ENCODE results near the gene TBC1D14. TPM values are rescaled to one million over a fixed set of nuclear protein-coding genes. Genes with fewer than 3 reads are reported as not detected.
"Not testable (repeated sequence)": the region's sequence is repeated elsewhere in the genome, so short reads cannot be mapped to it uniquely, and the experiment has no call there.

The TBC1D14 gene
- total RNA-seq, 2 experiments from 2014 or later: 49.0 to 49.1 TPM

GRCh38 chr4:6907658-6908191 lies 1.9 kb upstream of the TBC1D14 start:
- peaks cover 70% of the 10 kb centered on the region for H3K4me1 Mint-ChIP-seq
- DNase-seq (no peak), ATAC-seq (no peak)
- CTCF ChIA-PET: interaction anchor here (1.0 to 2.4 kb wide), 5 partner anchors 8 to 188 kb away, joined by 3 to 18 read pairs (median 7); no protein-coding TSS in a partner anchor
- H3K27ac Mint-ChIP-seq: no peak overlapping the region
- peak overlapping the region; percentile 9 for H3K4me3 Mint-ChIP-seq
- no peaks in the 10 kb centered on the region for H3K27me3 Mint-ChIP-seq
- peaks cover 9% of the 10 kb centered on the region for H3K36me3 Mint-ChIP-seq
- H3K9me3 Mint-ChIP-seq (ENCODE audit: low read depth): no peaks in the 10 kb centered on the region

DNA sequence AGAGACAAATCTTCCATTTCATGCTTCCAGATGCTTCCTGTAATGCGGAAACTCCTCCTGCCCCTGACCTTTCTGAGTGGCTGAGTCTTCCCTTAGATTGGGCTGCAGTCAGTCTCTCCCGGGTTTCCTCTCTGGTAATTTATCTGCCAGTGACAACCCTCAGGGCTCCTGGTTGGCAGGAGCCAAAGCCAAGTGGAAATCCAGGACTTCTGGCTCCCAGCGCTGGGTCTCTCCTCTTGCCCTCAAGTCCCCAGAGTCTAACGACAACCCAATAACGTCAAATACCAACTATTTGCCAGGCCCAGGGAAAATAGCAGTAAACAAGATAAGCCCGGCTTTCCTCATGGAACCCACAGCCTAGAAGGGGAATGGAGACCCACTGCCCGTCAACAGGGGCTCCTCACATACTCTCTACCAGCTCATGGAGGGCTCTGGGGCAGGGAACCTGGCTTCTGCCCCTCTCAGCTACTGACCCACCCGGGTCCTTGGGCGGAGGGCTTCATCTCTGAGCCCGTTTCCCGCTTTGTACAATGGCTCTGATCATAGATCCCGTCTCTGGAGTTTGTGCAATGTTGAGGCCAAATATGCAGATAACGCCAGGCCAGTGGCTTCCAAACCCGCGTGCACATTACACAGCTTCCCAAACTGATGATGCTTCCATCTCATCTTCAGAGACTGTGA lies 1.1 kb upstream of the TBC1D14 start:
- Mint-ChIP-seq H3K9me3 (ENCODE audit: low read depth) (no peaks in the 10 kb centered on the region), H3K4me3 (peak overlapping the region; percentile 86), H3K36me3 (peaks cover 8% of the 10 kb centered on the region), H3K27me3 (no peaks in the 10 kb centered on the region), H3K4me1 (peaks cover 69% of the 10 kb centered on the region), H3K27ac (peak overlapping the region; percentile 91)
- DNase-seq: no peak
- no peak for ATAC-seq
- CTCF ChIA-PET: interaction anchor here (0.9 to 2.9 kb wide), 15 partner anchors 9 to 234 kb away, joined by 3 to 18 read pairs (median 5); partner anchors contain the start of genes MRFAP1L1 and TADA2B

GRCh38 chr4:6909970-6910339 lies 329 bp downstream of the TBC1D14 start:
- H3K4me3 Mint-ChIP-seq: peak overlapping the region; percentile 83
- CTCF ChIA-PET: interaction anchor here (0.8 to 2.9 kb wide), 10 partner anchors 11 to 220 kb away, joined by 3 to 18 read pairs (median 4); partner anchors contain the start of gene TADA2B
- peak; percentile 54 for DNase-seq
- H3K27ac Mint-ChIP-seq: peak overlapping the region; percentile 84
- peak; percentile 41 for ATAC-seq
- H3K36me3 Mint-ChIP-seq: peaks cover 5% of the 10 kb centered on the region
- no peaks in the 10 kb centered on the region for H3K9me3 Mint-ChIP-seq (ENCODE audit: low read depth)
- peaks cover 61% of the 10 kb centered on the region for H3K4me1 Mint-ChIP-seq
- no peaks in the 10 kb centered on the region for H3K27me3 Mint-ChIP-seq

DNA sequence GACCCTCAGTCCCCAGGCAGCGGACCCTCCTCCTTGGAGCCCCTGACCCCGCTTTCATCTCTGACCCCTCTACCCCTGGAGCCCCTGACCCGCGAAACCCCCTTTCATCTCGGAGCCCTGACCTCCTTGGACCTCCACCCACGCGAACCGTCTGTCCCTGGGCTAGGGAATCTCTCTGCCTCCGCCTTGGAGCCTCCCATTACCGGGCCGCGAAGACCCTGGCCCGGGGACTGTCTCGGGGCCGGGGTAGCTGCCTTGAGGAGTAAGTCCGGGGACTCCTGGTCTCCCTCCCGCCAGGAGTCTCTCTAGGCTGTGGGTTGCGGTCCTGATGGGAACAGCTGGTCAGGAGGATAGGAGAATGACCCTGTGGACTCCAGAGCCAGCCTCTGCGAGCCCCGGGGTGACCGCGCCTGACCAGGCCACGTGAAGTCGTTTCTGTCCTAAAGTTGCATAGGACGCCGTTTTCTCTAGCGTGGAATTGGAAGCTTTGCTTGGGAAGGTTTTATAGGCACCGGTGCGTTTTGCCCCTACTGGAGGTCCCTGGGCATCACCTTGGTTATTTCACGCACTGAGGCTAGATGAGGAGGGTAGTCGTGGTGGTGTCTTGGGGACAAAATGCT lies 824 bp downstream of the TBC1D14 start:
- DNase-seq (no peak), ATAC-seq (no peak)
- Mint-ChIP-seq H3K4me3 (peak overlapping the region; percentile 83), H3K27ac (peak overlapping the region; percentile 84), H3K4me1 (peaks cover 59% of the 10 kb centered on the region), H3K36me3 (peaks cover 5% of the 10 kb centered on the region), H3K9me3 (ENCODE audit: low read depth) (no peaks in the 10 kb centered on the region), H3K27me3 (no peaks in the 10 kb centered on the region)
- CTCF ChIA-PET: interaction anchor here (0.8 to 2.9 kb wide), 6 partner anchors 10 to 190 kb away, joined by 3 to 11 read pairs (median 5); partner anchors contain the start of gene TADA2B

DNA sequence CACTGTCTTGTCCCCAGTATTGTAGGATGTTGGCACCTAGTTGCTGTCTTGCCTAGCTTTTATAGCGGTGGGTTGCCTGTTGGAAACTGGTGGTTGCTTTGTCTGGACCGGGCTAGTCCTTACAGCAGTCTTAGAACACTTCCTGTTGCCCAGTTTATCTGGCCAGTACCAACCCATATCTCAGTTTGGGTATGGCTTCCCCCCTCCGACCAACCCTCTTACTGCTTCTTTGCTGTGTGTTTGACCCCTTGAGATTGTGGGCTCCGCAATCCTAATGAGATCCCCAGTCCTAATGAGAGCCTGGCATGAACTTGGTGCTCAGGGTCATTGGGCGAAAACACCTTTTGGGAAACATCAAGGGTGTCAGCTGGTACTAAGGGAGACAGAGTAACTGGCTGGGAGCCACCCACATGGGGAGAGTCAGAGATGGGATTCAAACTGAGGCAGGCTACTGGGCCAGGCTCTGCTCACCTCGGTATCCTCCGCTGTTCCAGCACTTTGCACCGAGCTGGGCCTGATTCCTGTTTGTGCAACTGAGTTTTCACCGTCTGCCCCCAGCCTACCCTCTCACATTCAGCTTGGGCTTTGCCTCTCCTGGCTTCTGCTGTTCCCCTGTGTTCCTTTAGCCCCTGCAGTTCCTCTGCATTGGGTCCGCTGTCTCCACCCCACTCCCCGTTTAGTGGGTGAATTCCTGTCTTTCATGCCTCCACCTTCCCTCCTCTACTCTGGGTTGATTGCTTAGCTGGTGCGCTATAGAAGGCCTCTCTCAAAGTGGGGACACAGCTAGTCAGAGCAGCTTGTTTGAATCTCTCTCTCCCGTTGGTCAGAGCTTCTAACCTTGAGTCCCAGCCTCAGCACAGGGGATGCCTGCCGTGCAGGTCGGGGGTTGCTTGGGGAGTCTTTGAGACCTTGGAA lies 1.6 kb downstream of the TBC1D14 start:
- peaks cover 5% of the 10 kb centered on the region for H3K36me3 Mint-ChIP-seq
- H3K4me1 Mint-ChIP-seq: peaks cover 58% of the 10 kb centered on the region
- no peak for ATAC-seq
- H3K9me3 Mint-ChIP-seq (ENCODE audit: low read depth): no peaks in the 10 kb centered on the region
- no peak for DNase-seq
- CTCF ChIA-PET: interaction anchor here (0.6 to 2.9 kb wide), 8 partner anchors 10 to 366 kb away, joined by 3 to 11 read pairs (median 4); no protein-coding TSS in a partner anchor
- peak overlapping the region; percentile 84 for H3K27ac Mint-ChIP-seq
- peak overlapping the region; percentile 83 for H3K4me3 Mint-ChIP-seq
- no peaks in the 10 kb centered on the region for H3K27me3 Mint-ChIP-seq

DNA sequence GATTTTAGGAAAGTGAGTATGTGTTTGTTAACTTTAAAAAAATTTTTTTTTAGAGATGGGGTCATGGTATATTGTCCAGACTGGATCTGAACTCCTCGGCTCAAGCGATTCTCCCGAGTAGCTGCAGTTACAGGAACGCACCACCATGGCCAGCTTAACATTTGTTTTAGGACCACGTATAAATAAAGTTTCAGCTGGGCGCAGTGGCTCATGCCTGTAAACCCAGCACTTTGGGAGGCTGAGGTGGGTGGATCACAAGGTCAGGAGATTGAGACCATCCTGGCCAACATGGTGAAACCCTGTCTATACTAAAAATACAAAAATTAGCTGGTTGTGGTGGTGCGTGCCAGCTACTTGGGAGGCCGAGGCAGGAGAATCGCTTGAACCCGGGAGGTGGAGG lies 2.3 kb downstream of the TBC1D14 start:
- not testable (repeated sequence) for H3K27me3 Mint-ChIP-seq, H3K27ac Mint-ChIP-seq

DNA sequence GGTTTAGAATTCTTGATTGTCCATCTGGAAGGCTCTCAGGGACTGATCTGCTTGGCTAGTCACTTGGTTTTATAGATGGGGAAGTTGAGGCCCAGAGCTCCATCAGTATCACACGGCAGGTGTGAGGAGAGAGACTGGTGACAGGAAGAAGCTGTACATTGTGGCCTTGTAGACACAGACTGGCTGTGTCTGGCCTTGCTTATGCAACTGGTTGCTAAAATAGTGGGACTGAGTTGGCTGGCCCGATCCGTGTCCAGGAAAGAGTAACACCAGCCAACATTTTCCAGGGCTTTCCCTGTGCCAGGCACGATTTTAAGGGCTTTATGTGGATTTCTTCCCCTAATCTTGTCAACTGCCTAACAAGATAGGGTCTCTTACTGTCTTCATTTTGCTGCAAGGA lies 2.8 kb downstream of the TBC1D14 start:
- Mint-ChIP-seq H3K9me3 (ENCODE audit: low read depth) (no peaks in the 10 kb centered on the region), H3K4me1 (peaks cover 66% of the 10 kb centered on the region), H3K4me3 (no peak overlapping the region), H3K27ac (no peak overlapping the region), H3K36me3 (peaks cover 7% of the 10 kb centered on the region), H3K27me3 (no peaks in the 10 kb centered on the region)
- CTCF ChIA-PET: interaction anchor here (0.7 to 2.0 kb wide), 7 partner anchors 15 to 191 kb away, joined by 3 to 9 read pairs (median 4); partner anchors contain the start of gene GRPEL1
- ATAC-seq: no peak
- no peak for DNase-seq

More for the DNA sequence above, 2.3 kb downstream of the TBC1D14 start:
- not testable (repeated sequence) for ATAC-seq; H3K4me3 Mint-ChIP-seq; DNase-seq; H3K9me3 Mint-ChIP-seq (ENCODE audit: low read depth); H3K36me3 Mint-ChIP-seq
- CTCF ChIA-PET: interaction anchor here (0.7 to 1.9 kb wide), 7 partner anchors 9 to 191 kb away, joined by 3 to 6 read pairs (median 4); partner anchors contain the start of gene GRPEL1
- peaks cover 65% of the 10 kb centered on the region for H3K4me1 Mint-ChIP-seq

GRCh38 chr4:6913350-6913905 lies 3.8 kb downstream of the TBC1D14 start:
- H3K9me3 Mint-ChIP-seq (ENCODE audit: low read depth): no peaks in the 10 kb centered on the region
- ATAC-seq (no peak), DNase-seq (no peak)
- H3K4me1 Mint-ChIP-seq: peaks cover 68% of the 10 kb centered on the region
- CTCF ChIA-PET: interaction anchor here (0.6 to 2.0 kb wide), 5 partner anchors 26 to 154 kb away, joined by 3 to 9 read pairs (median 3); partner anchors contain the start of gene GRPEL1
- H3K4me3 Mint-ChIP-seq: no peak overlapping the region
- no peak overlapping the region for H3K27ac Mint-ChIP-seq
- H3K27me3 Mint-ChIP-seq: no peaks in the 10 kb centered on the region
- H3K36me3 Mint-ChIP-seq: peaks cover 7% of the 10 kb centered on the region

GRCh38 chr4:6914448-6914847 lies 4.8 kb downstream of the TBC1D14 start:
- H3K4me1 Mint-ChIP-seq: peaks cover 68% of the 10 kb centered on the region
- ATAC-seq: no peak
- no peak for DNase-seq
- no peak overlapping the region for H3K4me3 Mint-ChIP-seq
- H3K36me3 Mint-ChIP-seq: peaks cover 7% of the 10 kb centered on the region
- H3K9me3 Mint-ChIP-seq (ENCODE audit: low read depth): no peaks in the 10 kb centered on the region
- no peaks in the 10 kb centered on the region for H3K27me3 Mint-ChIP-seq
- H3K27ac Mint-ChIP-seq: no peak overlapping the region
- CTCF ChIA-PET: no interaction called here

GRCh38 chr4:6915041-6916005 lies 5.7 kb downstream of the TBC1D14 start:
- Mint-ChIP-seq H3K27ac (no peak overlapping the region), H3K36me3 (peaks cover 7% of the 10 kb centered on the region), H3K27me3 (no peaks in the 10 kb centered on the region), H3K4me1 (peaks cover 70% of the 10 kb centered on the region), H3K9me3 (ENCODE audit: low read depth) (no peaks in the 10 kb centered on the region), H3K4me3 (no peak overlapping the region)
- ATAC-seq: no peak
- CTCF ChIA-PET: interaction anchor here (0.6 to 0.8 kb wide), 2 partner anchors 15 to 29 kb away, joined by 3 to 5 read pairs; no protein-coding TSS in a partner anchor
- no peak for DNase-seq

DNA sequence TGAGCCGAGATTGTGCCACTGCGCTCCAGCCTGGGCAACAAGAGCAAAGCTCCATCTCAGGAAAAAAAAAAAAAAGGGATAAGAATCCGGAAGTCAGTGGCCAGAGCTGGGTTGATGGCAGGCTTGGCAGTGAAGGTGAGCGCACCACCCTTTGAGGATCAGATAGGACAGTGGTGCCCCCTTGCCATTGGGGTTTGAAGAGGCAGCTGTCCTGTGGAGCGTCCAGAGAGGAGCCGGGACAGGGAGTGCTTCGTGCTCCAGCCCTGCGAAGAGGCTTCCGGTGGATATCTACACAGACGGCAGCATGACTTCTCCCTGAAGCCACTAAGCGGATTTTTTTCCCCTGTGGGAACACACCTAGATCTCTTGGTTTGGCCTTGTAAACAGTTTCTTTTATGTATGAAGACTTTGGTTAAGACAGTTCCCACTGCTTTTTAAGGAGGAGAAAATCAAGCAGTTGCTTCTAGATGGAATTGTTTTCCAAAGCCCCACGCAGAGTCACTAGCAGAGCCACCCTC lies 6.5 kb downstream of the TBC1D14 start:
- Mint-ChIP-seq H3K9me3 (ENCODE audit: low read depth) (no peaks in the 10 kb centered on the region), H3K36me3 (peaks cover 7% of the 10 kb centered on the region), H3K27ac (peak overlapping the region; percentile 73), H3K4me3 (no peak overlapping the region), H3K27me3 (no peaks in the 10 kb centered on the region), H3K4me1 (peaks cover 63% of the 10 kb centered on the region)
- CTCF ChIA-PET: interaction anchor here (0.6 to 2.1 kb wide), 5 partner anchors 10 to 44 kb away, joined by 3 to 9 read pairs (median 5); no protein-coding TSS in a partner anchor
- DNase-seq (no peak), ATAC-seq (no peak)
